ENCODE measurements around the gene B3GNT7.
"Not testable (repeated sequence)": the region's sequence is repeated elsewhere in the genome, so short reads cannot be mapped to it uniquely, and the experiment has no call there.

B3GNT7 gene

DNA sequence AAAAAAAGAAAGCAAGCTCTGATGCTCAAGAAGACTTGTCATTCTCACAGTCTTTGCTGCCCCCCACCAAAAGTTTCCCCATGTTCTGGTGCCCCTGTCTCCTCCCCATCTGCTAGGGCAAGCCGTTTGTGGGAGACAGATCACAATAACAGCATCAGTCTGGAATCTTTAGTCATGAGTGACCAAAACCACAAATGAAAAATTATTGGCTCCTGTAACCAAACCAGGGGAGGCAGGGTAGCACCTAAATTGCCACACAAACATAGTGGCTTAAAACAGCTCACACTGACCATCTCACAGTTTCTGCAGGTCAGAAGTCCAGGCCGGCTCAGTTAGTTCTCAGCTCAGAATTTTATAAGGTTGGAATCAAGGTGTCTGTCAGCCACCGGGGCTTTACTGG is 9.1 kb upstream of the B3GNT7 start:
- DNase-seq = no peak

DNA sequence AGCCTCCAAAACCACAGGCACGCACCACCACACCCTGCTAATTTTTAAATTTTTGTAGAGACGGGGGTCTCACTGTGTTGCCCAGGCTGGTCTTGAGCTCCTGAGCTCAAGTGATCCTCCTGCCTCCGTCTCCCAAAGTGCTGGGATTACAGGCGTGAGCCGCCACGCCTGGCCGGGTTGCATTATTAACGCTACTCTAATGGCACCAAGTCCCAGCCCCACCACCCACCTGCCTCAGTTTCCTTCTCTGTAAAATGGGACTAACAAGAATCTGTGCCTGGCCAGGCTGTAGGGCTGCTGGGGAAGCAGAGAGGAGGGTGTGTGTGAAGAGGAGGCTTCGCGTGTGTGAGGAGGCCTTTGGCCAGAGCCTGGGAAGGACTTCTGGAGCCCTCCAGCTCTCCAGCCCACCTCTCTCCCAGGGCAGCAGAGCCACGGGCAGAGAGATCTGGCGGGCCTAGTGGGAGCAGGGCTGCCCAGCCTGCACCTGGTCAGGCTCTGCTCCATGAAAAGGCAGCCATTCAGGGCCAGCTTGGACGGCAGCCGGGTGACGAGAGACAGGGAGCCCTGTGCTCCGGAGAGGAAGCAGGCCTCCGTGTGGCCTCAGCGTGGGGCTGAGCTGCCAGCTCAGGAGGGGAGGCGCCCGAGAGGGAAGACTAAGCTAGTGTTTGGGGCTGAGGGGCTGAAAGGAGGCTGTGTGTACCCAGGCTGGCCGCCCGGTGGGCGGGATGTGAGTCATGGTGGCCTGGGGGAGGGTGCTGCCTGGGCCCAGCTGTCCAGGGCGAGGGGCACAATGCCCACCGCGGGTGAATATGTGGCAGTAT is 7.4 kb upstream of the B3GNT7 start:
- DNase-seq = no peak

DNA sequence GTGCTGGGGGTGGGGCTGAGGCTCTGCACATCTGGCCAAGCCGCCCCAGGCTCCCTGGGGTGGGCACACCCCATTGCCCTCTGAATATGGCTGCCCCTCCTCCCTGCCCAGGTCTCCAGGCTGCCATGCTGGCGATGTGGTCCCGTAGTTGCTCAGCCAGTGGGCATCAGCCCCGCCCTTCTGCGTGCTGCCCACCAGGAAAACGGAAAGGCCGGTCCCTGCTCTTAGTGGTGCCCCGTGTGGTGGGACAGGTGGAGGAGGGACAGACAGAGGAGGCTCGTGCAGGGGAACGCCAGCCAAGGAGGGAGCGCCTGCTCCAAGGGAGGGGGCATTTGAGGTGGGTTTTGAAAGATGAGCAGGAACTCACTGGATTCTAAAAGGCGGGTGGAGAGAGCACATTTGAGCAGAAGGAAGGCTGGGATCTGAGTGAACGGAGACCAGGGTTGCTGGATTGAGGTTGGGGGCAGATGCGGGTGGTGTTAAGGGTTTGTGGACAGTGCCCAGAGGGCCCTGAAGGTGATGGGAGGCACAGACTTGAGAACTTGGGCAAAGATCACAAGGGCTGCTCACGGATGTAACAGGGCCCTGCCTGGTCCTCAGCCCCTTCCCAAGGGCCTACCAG is 6.7 kb upstream of the B3GNT7 start:
- no peak for DNase-seq

DNA sequence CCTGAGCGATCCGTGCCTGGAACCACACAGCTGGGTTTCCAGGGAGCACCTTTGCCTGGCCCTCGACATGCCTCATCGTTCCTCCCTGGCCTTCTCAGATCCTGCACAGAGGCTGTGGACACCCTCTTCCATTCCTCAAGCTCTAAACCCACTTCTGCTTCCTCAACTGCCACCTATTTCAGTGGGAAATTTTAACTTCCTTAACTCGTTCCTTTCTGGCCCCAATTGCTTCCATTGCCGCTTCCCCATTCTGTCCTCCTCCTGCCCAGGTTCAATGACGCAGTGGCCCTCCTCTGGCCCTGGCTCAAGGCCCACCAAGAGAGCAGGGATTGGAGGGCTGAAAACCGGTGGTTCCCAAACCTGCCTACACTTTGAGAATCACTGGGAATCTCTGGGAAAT is 4.8 kb upstream of the B3GNT7 start:
- DNase-seq = no peak

DNA sequence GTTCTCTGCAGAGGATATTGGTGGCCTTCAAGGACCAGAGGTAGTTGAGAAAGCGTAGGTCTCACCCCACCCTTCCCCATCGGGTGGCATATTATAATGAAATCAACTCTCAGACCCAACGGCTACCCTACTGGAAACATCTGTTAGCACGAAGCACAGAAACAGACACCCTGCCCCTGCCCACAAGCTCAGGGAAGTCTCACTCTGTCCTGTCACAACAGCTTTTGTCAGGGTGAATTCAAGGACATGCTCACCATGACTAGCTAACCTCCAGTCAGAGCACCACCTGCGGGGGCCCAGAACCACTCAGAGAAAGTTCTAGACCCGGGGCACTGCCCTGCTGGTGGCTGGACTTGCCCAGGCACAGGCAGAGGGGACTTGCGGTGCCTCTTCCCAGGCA is 3.5 kb upstream of the B3GNT7 start:
- no peak for DNase-seq

DNA sequence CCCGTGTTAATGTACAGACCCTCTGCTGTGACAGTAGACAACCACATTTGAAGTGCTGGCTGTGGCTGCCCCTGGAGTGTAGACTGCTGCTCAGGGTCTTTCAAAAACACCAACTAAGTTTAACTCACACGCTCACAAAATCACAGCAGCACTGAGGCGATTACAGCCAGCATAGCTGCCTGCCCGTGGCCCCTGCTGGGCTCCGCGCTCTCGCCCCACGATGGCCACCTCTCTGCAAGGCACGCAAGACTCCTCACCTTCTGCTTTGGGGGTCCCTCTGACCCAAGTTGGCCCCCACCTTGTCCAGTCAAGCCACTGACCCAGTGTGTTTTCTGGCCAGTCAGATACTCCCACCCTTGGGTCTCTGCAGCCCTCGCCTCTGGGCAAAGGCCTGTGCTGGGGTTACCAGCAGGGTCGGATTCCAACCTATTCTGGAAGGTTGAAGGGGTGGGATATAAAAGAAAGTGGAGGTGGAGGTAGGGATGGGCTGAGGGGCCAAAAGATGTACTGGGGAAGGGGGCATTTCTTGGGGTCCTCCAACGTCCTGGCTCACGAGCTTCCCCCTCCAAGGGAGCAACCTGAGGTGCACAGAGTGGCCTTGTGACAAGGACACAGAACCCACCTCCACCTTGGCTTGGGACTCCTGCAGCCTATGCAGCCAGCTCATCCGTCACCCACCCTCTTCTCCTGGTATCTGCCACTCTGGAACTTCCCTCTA is 2.9 kb upstream of the B3GNT7 start:
- DNase-seq = no peak

DNA sequence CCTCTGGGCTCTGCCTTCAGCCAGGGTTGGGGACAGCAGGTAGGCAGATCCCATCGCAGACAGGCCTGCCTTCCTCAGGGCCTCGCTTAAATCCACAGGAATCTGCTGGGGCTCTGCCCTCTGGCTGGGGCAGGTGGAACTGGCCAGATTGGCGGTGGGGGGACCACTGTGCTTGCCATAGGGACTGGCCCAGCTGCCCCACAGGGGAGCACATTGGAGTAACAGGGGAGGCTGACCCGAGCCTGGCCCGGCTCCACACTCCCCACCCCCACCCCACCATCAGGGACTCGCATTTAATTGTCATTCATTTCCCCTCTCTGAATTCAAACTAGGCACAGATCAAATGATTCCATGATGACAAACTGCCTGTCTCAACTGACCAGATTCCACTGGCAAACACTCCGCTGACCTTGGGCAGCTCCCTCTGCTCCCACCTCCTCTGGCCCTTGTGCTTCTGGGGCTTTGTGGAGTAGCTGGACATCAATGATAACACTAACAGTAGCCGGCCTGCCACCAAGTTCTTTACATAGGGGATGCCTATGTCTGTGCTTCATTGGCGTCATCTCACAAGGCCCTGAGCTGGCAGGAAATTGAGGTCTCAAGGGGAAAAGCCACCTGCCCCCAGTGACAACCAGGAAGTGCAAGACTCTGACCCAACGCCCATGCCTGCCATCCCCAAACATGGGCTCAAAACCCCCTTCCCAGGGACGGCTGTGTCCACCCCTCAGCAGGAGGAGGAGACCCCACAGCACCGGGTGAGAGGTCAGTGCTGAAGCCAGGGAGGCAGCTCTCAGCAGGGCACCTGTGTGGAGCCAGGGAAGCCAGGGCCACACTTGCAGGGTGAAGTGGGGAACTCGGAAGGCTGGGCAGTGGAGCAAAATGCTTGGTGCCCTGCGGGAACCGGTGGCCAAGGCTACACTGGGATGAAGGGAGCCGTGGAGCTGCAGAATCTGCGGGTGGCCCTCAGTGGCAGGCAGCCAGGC is 2.1 kb upstream of the B3GNT7 start:
- peak; percentile 20 for DNase-seq

DNA sequence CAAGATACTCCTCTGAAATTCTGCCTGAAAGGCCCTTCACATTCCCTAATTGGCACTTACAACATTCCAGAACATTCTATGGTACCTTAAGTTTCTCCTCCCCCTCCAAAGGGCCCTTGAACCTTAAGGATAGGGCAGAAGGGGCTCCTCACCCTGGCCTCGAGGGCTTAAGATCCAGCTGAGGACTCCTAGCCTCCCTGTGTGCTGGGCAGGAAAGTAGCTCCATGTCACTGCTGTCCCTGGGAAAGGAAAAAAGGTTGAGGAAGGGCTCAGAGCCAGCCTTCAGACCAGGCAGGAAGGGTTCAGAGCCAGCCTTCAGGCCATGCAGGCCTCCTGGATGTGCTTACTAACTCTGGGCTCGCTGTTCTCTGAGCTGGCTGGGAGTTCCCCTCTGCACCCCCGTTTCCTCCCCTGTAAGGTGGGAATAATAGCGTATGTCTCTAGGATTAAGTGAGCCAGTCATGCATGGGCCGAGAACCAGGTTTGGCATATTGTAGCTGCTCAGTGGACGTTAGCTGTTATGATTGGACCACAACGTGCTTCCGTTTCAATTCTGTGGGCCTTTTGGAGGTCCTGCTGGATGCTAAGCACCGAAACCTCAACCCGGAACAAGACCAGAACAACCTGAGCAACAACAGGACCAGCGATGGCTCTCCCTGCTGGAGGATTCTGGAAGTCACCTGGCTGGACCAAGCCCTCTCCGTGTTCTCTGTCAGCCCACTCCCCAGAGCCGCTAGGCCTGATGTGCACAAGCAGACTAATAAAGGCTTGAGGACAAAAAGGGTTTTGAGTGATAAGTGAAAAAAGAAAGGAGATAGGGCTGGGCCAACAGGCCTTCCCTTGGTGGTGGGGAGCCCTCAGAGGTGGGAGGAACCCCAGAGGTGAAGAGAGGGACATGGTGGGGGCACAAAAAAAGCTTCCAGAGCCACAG is 1.0 kb upstream of the B3GNT7 start:
- DNase-seq = no peak

DNA sequence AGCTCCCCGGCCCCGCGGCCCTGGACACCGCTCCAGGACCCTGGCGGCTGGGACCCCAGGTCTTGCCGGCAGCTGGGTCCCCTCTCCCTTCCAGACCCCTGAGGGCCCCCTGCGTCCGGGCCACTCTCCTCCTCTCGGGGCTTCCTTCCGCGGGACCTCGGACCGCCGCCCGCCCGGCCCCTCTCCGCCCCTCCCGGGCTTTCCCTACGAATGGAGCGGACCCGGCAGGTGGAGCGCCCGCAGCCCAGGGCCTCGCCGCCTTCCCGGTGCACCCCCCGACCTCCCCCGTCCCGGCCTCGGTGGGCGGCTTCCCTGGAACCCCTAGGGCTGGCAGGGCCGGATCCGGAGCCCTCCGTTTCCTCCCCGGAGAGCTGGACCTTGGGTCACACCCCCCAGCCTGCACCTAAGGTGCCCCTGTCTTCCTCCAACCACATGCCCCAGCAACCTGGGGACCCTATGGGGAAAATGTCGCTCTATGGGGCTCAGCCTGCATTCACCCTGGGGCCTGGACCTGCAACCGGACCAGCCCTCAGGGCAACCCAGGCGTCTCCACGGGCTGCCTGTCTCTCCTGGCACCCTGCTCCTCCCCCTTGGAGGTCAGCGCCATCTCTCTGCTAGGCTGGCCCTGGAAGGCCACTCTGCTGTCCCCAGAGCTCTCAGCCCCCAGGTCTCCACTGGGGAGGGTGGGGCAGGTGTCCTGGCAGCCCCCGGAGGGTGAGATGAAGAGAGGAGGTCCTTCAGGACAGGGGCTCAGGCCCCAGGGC is 730 bp downstream of the B3GNT7 start:
- no peak for DNase-seq

DNA sequence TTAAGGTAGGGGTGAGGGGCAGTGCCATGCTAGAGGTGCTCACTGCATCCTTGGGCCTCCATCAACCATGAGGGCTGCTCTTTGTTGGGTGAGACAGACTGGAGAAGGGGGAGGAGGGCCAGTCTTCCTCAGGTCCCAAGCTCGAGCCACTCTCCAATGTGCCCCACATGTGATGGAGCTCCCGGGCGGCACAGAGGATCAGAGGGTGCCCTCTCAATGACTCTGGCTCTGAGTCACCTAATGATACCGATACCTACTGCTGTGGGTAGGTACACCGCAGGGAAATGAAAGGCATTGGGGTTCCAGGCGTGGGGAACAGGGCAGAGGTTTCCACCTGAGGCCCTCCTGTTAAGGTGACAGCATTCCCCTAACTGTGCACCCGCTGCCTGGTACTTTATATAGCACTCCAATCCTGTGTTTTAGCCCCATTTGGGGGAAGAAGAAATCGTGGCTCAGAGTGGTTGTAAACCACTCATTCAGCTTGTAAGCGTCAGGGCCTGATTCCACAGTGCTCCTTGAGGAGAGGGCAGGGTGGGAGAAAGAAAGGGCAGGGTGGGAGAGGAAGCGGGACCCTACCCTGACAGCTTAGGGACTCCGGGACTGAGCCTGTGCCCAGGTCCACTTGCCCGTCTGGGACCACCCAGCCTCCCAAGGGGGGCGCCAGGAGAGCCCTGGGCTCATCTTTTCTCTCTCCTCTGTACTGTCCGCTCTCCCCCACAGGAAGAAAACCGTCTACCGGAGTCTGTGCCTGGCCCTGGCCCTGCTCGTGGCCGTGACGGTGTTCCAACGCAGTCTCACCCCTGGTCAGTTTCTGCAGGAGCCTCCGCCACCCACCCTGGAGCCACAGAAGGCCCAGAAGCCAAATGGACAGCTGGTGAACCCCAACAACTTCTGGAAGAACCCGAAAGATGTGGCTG is 1.8 kb downstream of the B3GNT7 start:
- peak; percentile 46 for DNase-seq

DNA sequence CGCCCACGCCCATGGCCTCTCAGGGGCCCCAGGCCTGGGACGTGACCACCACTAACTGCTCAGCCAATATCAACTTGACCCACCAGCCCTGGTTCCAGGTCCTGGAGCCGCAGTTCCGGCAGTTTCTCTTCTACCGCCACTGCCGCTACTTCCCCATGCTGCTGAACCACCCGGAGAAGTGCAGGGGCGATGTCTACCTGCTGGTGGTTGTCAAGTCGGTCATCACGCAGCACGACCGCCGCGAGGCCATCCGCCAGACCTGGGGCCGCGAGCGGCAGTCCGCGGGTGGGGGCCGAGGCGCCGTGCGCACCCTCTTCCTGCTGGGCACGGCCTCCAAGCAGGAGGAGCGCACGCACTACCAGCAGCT is 2.4 kb downstream of the B3GNT7 start:
- DNase-seq = no peak

DNA sequence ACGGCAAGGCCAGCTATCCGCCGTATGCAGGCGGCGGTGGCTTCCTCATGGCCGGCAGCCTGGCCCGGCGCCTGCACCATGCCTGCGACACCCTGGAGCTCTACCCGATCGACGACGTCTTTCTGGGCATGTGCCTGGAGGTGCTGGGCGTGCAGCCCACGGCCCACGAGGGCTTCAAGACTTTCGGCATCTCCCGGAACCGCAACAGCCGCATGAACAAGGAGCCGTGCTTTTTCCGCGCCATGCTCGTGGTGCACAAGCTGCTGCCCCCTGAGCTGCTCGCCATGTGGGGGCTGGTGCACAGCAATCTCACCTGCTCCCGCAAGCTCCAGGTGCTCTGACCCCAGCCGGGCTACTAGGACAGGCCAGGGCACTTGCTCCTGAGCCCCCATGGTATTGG is 3.1 kb downstream of the B3GNT7 start:
- DNase-seq = no peak

DNA sequence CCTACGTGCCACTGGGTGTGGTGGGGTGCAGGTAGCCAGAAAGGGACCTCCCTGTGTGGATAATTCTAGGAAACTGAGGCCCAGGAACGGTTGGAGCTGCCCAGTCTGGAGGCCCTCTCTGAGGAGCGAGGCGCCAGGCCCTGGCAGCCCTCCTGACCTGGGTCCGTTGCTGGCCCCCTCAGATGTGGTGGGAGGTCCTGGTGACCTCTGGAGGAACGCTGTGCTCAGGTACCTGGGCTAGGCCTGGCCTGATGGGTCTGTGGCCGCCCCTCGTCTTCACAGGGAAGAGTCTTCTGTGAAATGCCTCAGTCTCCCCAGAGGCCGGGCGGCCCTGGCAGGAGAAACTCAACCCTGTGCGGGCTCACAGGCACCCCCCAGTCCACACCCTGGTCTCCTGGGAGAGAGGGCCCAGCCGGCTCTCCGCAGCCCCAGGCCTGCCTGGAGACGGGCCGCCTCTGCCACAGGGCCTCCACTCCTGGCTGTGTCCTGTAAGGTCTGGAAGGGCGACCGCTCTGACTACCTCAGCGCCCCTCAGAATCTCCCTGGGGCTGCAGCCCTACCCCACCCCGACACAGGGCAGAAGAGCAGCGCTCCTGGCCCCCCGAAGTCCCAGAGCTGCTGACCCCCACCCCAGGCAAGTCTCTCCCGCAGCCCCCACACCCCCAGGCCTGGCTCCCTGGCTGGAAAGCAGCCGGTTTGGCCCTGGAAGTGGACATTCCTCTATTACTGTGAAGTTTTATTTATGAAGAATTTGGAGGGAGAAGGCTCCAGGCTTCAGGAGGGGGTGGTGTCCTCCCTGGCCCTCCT is 3.7 kb downstream of the B3GNT7 start:
- DNase-seq = no peak

DNA sequence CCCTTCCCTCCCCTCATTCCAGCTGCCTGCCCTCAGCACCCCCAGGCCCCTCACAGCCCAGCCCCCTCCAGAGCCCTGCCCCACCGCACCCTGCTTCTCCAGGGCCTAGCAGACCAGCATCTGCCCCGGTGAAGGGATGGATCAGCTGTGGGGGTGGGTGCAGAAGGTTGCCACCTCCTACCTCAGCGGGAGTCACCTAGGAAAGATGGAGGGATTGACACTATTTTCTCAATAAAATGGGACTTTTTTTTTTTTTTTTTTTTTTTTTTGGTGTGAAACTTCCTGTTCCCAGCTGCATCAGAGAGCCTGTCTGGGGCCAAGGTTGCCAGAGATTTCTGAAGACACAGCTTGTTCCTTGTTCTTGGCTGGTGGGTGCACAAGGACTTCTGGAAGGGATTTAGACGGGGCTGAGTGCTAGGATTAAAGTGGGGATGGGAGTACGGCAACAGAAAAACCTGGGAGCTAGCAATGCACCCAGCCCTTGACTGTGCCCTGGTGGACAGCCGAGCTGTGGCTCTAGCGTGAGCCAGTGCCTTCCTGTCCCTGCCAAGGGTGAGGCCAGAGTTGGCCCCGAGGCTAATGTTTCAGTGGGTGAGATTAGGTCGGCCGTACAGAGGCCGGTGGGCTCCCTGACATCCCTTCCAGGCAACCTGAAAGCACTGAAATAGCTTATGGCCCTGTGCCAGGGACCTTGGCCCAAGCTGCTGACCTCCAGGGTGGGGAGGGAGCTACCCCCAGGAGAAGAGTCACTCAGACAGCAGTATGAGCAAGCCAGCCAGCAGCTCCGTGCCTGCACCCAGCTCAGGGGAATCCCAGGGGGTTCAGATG is 4.6 kb downstream of the B3GNT7 start:
- no peak for DNase-seq

DNA sequence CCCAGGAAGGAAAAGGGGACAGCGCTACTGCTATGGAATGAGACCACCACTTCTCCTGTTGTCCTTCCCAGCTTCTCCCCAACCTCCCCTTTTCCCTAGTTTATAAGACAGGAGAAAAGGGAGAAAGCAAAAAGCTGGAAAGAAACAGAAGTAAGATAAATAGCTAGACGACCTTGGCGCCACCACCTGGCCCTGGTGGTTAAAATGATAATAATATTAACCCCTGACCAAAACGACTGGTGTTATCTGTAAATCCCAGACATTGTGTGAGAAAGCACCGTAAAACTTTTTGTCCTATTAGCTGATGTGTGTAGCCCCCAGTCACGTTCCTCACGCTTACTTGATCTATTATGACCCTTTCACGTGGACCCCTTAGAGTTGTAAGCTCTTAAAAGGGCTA is 5.2 kb downstream of the B3GNT7 start:
- DNase-seq = not testable (repeated sequence)

DNA sequence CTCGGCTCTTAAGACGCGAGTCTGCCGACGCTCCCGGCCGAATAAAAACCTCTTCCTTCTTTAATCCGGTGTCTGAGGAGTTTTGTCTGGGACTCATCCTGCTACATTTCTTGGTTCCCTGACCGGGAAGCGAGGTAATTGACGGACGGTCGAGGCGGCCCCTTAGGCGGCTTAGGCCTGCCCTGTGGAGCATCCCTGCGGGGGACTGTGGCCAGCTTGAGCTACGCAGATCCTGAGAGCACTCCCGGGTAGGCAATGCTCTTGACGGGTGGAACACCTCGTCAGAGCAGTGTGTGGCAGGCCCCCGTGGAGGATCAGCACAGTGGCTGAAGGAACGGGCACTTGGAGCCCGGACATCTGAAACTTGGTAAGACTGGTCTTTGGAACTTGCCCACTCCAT is 5.6 kb downstream of the B3GNT7 start:
- not testable (repeated sequence) for DNase-seq

DNA sequence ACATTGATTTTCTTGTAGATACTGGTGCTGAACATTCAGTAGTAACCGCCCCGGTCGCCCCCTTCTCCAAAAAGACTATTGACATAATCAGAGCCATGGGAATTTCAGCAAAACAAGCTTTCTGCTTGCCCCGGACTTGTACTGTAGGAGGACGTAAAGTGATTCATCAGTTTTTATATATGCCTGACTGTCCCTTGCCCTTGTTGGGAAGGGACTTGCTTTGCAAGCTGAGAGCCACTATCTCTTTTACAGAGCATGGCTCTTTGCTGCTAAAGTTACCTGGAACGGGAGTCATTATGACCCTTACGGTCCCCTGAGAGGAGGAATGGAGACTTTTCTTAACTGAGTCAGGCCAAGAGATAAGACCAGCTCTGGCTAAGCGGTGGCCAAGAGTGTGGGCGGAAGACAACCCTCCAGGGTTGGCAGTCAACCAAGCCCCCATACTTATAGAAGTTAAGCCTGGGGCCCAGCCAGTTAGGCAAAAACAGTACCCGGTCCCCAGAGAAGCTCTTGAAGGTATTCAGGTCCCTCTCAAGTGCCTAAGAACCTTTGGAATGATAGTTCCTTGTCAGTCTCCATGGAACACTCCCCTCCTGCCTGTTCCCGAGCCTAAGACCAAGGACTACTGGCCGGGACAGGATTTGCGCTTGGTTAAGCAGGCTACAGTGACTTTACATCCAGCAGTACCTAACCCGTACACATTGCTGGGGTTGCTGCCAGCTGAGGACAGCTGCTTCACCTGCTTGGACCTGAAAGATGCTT is 8.1 kb downstream of the B3GNT7 start:
- DNase-seq = not testable (repeated sequence)
